ENCODE data around the gene FEZ2. TPM values are rescaled to one million over a fixed set of nuclear protein-coding genes. Genes with fewer than 3 reads are reported as not detected.

Gene FEZ2
- polyA plus RNA-seq, 1 donor from 2014 or later: 36.8 TPM

GRCh38 chr2:36582538-36582937 is 15.4 kb downstream of the FEZ2 start:
- no peak overlapping the region for H3K27ac ChIP-seq (ENCODE audit: low read length)
- no peaks in the 10 kb centered on the region for H3K9me3 ChIP-seq (ENCODE audit: low read length)
- no peak for TF ChIP-seq SMC3 (conservative IDR thresholded peaks at IDR 0.05; ENCODE audit: poor library complexity)
- no peak for TF ChIP-seq MXI1 (conservative IDR thresholded peaks at IDR 0.05; ENCODE audit: poor library complexity, severe bottlenecking)
- TF ChIP-seq, protein P1, sequence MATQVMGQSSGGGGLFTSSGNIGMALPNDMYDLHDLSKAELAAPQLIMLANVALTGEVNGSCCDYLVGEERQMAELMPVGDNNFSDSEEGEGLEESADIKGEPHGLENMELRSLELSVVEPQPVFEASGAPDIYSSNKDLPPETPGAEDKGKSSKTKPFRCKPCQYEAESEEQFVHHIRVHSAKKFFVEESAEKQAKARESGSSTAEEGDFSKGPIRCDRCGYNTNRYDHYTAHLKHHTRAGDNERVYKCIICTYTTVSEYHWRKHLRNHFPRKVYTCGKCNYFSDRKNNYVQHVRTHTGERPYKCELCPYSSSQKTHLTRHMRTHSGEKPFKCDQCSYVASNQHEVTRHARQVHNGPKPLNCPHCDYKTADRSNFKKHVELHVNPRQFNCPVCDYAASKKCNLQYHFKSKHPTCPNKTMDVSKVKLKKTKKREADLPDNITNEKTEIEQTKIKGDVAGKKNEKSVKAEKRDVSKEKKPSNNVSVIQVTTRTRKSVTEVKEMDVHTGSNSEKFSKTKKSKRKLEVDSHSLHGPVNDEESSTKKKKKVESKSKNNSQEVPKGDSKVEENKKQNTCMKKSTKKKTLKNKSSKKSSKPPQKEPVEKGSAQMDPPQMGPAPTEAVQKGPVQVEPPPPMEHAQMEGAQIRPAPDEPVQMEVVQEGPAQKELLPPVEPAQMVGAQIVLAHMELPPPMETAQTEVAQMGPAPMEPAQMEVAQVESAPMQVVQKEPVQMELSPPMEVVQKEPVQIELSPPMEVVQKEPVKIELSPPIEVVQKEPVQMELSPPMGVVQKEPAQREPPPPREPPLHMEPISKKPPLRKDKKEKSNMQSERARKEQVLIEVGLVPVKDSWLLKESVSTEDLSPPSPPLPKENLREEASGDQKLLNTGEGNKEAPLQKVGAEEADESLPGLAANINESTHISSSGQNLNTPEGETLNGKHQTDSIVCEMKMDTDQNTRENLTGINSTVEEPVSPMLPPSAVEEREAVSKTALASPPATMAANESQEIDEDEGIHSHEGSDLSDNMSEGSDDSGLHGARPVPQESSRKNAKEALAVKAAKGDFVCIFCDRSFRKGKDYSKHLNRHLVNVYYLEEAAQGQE (IDR thresholded peaks at IDR 0.05; ENCODE audit: borderline replicate concordance): no peak
- no peak for TF ChIP-seq EP300 (conservative IDR thresholded peaks at IDR 0.05; ENCODE audit: poor library complexity, severe bottlenecking)
- TF ChIP-seq CTCF (IDR thresholded peaks at IDR 0.05; ENCODE audit: poor library complexity, severe bottlenecking): no peak
- TF ChIP-seq POLR2AphosphoS5 (IDR thresholded peaks at IDR 0.05): no peak
- no peak for TF ChIP-seq RAD21 (conservative IDR thresholded peaks at IDR 0.05)
- TF ChIP-seq EZH2 (IDR thresholded peaks at IDR 0.05; ENCODE audit: borderline replicate concordance, insufficient read depth, low read length, poor library complexity, severe bottlenecking): no peak
- no peak for TF ChIP-seq TAF1 (IDR thresholded peaks at IDR 0.05; ENCODE audit: low read depth)
- no peak overlapping the region for H3K4me3 ChIP-seq (ENCODE audit: low read length)
- no peak overlapping the region for H2AFZ ChIP-seq (ENCODE audit: low read depth, low read length)
- H4K20me1 ChIP-seq (ENCODE audit: insufficient read depth): no peaks in the 10 kb centered on the region
- H3K4me2 ChIP-seq (ENCODE audit: low read length): no peak overlapping the region
- no peaks in the 10 kb centered on the region for H3F3A ChIP-seq (ENCODE audit: insufficient read depth, low read length, poor library complexity, severe bottlenecking)
- H3K9me2 ChIP-seq (ENCODE audit: insufficient read depth, low read length): no peaks in the 10 kb centered on the region
- no peak overlapping the region for H3K9ac ChIP-seq (ENCODE audit: low read length)
- H3K36me3 ChIP-seq (ENCODE audit: insufficient read depth, low read length): peaks cover 3% of the 10 kb centered on the region
- no peaks in the 10 kb centered on the region for H3K27me3 ChIP-seq (ENCODE audit: insufficient read depth, low read depth, low read length)
- no peaks in the 10 kb centered on the region for H3K79me2 ChIP-seq (replicated peaks; ENCODE audit: insufficient read depth, low read length)

GRCh38 chr2:36579297-36579664 is 18.7 kb downstream of the FEZ2 start:
- Histone ChIP-seq H3K27me3 (ENCODE audit: insufficient read depth, low read depth, low read length) (no peaks in the 10 kb centered on the region), H2AFZ (ENCODE audit: low read depth, low read length) (no peak overlapping the region), H3K27ac (ENCODE audit: low read length) (no peak overlapping the region), H3K4me2 (ENCODE audit: low read length) (no peak overlapping the region), H3K9me2 (ENCODE audit: insufficient read depth, low read length) (no peaks in the 10 kb centered on the region), H3F3A (ENCODE audit: insufficient read depth, low read length, poor library complexity, severe bottlenecking) (no peaks in the 10 kb centered on the region), H3K9me3 (ENCODE audit: low read length) (no peaks in the 10 kb centered on the region), H3K36me3 (ENCODE audit: insufficient read depth, low read length) (peaks cover 3% of the 10 kb centered on the region), H3K79me2 (replicated peaks; ENCODE audit: insufficient read depth, low read length) (no peaks in the 10 kb centered on the region), H3K9ac (ENCODE audit: low read length) (no peak overlapping the region), H3K4me3 (ENCODE audit: low read length) (no peak overlapping the region), H4K20me1 (ENCODE audit: insufficient read depth) (no peaks in the 10 kb centered on the region)
- TF ChIP-seq CTCF (IDR thresholded peaks at IDR 0.05; ENCODE audit: poor library complexity, severe bottlenecking) (no peak), RAD21 (conservative IDR thresholded peaks at IDR 0.05) (no peak), MXI1 (conservative IDR thresholded peaks at IDR 0.05; ENCODE audit: poor library complexity, severe bottlenecking) (no peak), EZH2 (IDR thresholded peaks at IDR 0.05; ENCODE audit: borderline replicate concordance, insufficient read depth, low read length, poor library complexity, severe bottlenecking) (no peak), SMC3 (conservative IDR thresholded peaks at IDR 0.05; ENCODE audit: poor library complexity) (no peak), EP300 (conservative IDR thresholded peaks at IDR 0.05; ENCODE audit: poor library complexity, severe bottlenecking) (no peak), POLR2AphosphoS5 (IDR thresholded peaks at IDR 0.05) (no peak)
- TF ChIP-seq, protein P1 (IDR thresholded peaks at IDR 0.05; ENCODE audit: borderline replicate concordance): no peak

Data from neural cell (in vitro differentiated cells).